Endothelial cell (in vitro differentiated cells): ENCODE measurements around the gene TXNRD3. TPM values are rescaled to one million over a fixed set of nuclear protein-coding genes. Genes with fewer than 3 reads are reported as not detected.

Source experiments
- DNase-seq: peaks from one replicate; pipeline ENCODE4 v3.0.0; 2021; ENCODE audit warnings: low spot score
- H3K27ac Mint-ChIP-seq: one replicate; pipeline ENCODE4 v1.8.0; 2021; ENCODE audit warnings: mixed read lengths, inconsistent platforms; ENCODE audit not compliant: unreplicated experiment
- H3K27me3 Mint-ChIP-seq: one replicate; pipeline ENCODE4 v1.8.0; 2021; ENCODE audit warnings: mild to moderate bottlenecking, moderate library complexity, mixed read lengths, inconsistent platforms; ENCODE audit not compliant: unreplicated experiment
- H3K36me3 Mint-ChIP-seq: one replicate; pipeline ENCODE4 v1.8.0; 2021; ENCODE audit warnings: mild to moderate bottlenecking, low read depth, mixed read lengths, inconsistent platforms; ENCODE audit not compliant: unreplicated experiment
- H3K4me1 Mint-ChIP-seq: one replicate; pipeline ENCODE4 v1.8.0; 2021; ENCODE audit warnings: mild to moderate bottlenecking, mixed read lengths, inconsistent platforms; ENCODE audit not compliant: unreplicated experiment
- H3K4me3 Mint-ChIP-seq: one replicate; pipeline ENCODE4 v1.8.0; 2021; ENCODE audit warnings: mild to moderate bottlenecking, mixed read lengths, inconsistent platforms; ENCODE audit not compliant: unreplicated experiment
- H3K9me3 Mint-ChIP-seq: one replicate; pipeline ENCODE4 v1.8.0; 2021; ENCODE audit warnings: mixed read lengths, inconsistent platforms; ENCODE audit not compliant: unreplicated experiment
- total RNA-seq: library from RNA; stranded (reverse); fragmentation: NEBNext Ultra II Directional; extraction: Animal tissue kit (Norgen Biotek cat#: 25700); gene quantifications from one replicate; pipeline ENCODE4 v1.2.1, GENCODE V29; 2021; ENCODE audit not compliant: unreplicated experiment
- TF ChIP-seq, protein P1 (sequence below): fragments of 200-600 bp; sonication (generic); IDR thresholded peaks from one replicate; pipeline ENCODE4 v1.5.0; 2021; ENCODE audit warnings: antibody characterized with exemption; ENCODE audit not compliant: unreplicated experiment

The TXNRD3 gene
- total RNA-seq, 1 donor from 2014 or later: 4.8 TPM

DNA sequence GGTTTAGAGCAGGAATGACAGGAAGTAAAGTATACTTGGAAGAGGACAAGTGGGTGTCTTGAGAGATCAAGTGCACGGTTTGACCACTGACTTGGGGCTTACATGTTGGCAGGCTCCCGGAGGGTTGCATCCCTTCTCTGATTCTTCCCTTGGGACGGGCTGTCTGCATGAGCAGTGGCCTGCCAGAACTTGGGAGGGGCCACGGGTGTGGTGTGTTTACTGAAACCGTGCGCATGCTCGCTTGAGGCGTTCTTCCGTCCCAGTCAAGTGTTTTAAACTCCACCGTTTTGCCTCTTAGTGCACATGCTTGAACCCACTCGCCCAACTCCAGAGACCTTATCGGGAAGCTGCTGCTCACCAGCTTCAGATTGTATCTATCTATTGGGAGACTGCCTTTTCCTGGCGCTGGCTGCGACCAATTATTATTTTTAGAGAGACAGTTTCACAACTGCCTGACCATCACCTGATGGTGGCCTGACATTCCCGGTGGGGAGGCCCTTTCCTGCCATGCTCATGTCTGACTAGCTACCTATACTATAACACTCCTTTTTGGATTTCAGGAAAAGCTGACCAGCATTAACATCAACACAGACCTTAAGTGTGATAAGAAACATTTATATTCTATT is 81.3 kb downstream of the TXNRD3 start:
- Mint-ChIP-seq H3K36me3 (peaks cover under 1% of the 10 kb centered on the region), H3K27ac (no peak overlapping the region), H3K9me3 (no peaks in the 10 kb centered on the region), H3K4me3 (no peak overlapping the region), H3K27me3 (peaks cover 1% of the 10 kb centered on the region), H3K4me1 (no peaks in the 10 kb centered on the region)
- no peak for DNase-seq
- TF ChIP-seq, protein P1, sequence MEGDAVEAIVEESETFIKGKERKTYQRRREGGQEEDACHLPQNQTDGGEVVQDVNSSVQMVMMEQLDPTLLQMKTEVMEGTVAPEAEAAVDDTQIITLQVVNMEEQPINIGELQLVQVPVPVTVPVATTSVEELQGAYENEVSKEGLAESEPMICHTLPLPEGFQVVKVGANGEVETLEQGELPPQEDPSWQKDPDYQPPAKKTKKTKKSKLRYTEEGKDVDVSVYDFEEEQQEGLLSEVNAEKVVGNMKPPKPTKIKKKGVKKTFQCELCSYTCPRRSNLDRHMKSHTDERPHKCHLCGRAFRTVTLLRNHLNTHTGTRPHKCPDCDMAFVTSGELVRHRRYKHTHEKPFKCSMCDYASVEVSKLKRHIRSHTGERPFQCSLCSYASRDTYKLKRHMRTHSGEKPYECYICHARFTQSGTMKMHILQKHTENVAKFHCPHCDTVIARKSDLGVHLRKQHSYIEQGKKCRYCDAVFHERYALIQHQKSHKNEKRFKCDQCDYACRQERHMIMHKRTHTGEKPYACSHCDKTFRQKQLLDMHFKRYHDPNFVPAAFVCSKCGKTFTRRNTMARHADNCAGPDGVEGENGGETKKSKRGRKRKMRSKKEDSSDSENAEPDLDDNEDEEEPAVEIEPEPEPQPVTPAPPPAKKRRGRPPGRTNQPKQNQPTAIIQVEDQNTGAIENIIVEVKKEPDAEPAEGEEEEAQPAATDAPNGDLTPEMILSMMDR: no peak

DNA sequence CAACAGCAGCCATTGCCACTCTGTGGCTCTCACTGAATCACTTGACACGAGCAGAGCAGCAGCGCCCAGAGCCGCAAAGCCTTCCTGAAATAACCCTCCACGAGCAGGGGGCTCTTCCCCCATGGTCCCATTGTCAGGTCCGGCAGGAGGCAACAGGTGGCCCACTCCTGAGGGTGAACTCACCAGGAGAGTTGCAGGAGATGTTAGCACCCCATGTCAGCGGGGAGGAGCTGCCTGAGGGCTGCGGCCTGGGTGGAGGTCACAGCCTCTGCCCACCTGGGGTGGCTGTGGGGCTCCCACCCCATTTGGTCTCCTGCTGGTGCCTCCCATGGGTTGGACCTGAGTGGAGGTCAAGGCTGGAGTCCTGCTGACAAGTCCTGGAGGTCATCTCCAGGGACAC is 83.8 kb downstream of the TXNRD3 start:
- Mint-ChIP-seq H3K36me3 (peaks cover 3% of the 10 kb centered on the region), H3K4me3 (no peak overlapping the region), H3K27ac (no peak overlapping the region), H3K9me3 (no peaks in the 10 kb centered on the region), H3K27me3 (peaks cover 1% of the 10 kb centered on the region), H3K4me1 (no peaks in the 10 kb centered on the region)
- TF ChIP-seq, protein P1: no peak
- no peak for DNase-seq

DNA sequence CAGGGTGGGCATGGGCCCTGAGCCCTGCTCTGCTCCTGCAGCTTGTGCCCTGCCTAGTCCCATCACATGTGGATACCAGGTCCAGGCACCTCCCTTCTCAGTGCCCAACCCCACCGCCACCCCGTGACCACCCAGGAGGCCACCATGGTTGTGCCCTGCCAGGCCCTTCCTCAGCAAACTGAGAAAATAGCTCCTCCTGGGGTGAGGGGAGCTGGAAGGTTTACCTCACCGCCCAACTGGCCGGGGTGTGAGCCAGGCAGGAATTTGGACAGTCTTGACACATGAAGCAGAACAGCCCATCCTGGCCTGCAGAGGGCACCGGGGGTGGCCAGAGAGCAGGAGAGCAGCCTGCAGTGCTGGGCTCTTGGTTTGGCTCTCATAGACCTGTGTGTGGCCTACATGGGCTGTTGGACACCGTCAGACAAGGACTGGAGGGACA is 84.8 kb downstream of the TXNRD3 start:
- Mint-ChIP-seq H3K36me3 (peaks cover 3% of the 10 kb centered on the region), H3K9me3 (no peaks in the 10 kb centered on the region), H3K4me1 (no peaks in the 10 kb centered on the region), H3K27me3 (peaks cover 1% of the 10 kb centered on the region), H3K27ac (no peak overlapping the region), H3K4me3 (no peak overlapping the region)
- TF ChIP-seq, protein P1: no peak
- peak; percentile 28 for DNase-seq

DNA sequence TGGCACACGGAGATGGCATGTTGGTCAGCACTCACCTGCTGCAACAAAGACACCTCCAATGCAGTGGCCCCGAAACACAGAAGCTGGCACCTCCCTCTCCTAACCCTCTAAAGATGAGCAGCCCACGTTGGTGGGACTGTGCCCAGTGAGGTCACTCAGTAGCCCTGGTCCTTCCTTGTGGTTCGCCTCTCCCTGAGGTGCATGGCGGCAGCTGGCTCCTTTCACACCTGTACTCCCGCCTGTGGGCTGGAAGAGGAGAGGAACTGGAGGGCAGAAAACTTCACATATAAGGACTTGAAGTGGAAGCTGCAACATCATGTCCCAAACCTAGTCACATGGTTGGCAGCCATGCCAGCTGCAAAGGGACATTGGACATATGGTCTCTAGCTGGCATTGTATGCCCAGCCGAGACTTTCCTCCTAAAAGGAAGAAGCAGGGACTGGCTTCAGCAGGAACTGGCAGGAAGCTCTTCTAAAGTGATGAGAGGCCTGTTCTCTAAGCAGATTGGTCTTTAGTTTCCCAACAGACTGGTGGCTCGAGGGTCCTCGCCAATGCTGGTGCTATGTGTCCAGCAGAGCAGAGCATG is 85.4 kb downstream of the TXNRD3 start:
- Mint-ChIP-seq H3K27ac (no peak overlapping the region), H3K27me3 (peaks cover 1% of the 10 kb centered on the region), H3K9me3 (no peaks in the 10 kb centered on the region), H3K4me3 (no peak overlapping the region), H3K36me3 (peaks cover 3% of the 10 kb centered on the region), H3K4me1 (no peaks in the 10 kb centered on the region)
- DNase-seq: no peak
- TF ChIP-seq, protein P1: no peak

DNA sequence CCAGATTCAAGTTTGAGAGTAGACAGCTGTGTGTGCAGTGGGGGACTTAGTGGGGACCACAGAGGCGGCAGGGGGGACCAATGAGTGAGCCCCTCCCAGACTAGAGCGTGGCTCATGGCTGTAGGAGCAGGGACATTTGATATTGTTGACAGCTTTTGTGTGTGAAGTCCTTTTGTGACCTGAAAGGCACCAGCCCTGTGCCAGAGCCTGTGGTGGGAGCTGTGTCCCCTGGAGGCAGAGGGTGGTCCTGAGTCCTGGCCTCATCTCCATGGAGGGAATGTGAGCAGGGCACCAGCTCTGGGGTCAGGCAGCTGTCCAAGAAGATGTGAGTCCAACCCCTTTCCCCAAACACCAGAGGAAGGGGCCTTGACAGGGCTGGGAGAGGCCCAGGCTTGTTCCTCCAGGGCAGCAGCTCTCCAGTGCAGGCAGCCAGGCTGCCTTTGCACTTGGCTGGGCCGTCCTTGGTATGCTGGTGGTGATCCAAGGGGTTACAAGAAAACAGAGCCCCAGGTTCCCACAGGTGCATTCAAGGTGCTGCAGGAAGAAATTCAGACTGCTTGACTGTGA is 86.1 kb downstream of the TXNRD3 start:
- H3K27ac Mint-ChIP-seq: no peak overlapping the region
- no peaks in the 10 kb centered on the region for H3K9me3 Mint-ChIP-seq
- no peak for DNase-seq
- H3K4me3 Mint-ChIP-seq: no peak overlapping the region
- no peaks in the 10 kb centered on the region for H3K4me1 Mint-ChIP-seq
- no peaks in the 10 kb centered on the region for H3K27me3 Mint-ChIP-seq
- H3K36me3 Mint-ChIP-seq: peaks cover 3% of the 10 kb centered on the region
- TF ChIP-seq, protein P1: no peak
